ENCODE measurements around the gene TUT4. TPM values are rescaled to one million over a fixed set of nuclear protein-coding genes. Genes with fewer than 3 reads are reported as not detected.

The TUT4 gene, protein sequence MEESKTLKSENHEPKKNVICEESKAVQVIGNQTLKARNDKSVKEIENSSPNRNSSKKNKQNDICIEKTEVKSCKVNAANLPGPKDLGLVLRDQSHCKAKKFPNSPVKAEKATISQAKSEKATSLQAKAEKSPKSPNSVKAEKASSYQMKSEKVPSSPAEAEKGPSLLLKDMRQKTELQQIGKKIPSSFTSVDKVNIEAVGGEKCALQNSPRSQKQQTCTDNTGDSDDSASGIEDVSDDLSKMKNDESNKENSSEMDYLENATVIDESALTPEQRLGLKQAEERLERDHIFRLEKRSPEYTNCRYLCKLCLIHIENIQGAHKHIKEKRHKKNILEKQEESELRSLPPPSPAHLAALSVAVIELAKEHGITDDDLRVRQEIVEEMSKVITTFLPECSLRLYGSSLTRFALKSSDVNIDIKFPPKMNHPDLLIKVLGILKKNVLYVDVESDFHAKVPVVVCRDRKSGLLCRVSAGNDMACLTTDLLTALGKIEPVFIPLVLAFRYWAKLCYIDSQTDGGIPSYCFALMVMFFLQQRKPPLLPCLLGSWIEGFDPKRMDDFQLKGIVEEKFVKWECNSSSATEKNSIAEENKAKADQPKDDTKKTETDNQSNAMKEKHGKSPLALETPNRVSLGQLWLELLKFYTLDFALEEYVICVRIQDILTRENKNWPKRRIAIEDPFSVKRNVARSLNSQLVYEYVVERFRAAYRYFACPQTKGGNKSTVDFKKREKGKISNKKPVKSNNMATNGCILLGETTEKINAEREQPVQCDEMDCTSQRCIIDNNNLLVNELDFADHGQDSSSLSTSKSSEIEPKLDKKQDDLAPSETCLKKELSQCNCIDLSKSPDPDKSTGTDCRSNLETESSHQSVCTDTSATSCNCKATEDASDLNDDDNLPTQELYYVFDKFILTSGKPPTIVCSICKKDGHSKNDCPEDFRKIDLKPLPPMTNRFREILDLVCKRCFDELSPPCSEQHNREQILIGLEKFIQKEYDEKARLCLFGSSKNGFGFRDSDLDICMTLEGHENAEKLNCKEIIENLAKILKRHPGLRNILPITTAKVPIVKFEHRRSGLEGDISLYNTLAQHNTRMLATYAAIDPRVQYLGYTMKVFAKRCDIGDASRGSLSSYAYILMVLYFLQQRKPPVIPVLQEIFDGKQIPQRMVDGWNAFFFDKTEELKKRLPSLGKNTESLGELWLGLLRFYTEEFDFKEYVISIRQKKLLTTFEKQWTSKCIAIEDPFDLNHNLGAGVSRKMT (N-terminal part only)
- total RNA-seq (2022; extraction: Qiagen RNA extraction; ENCODE audit: low read depth): 20.5 to 25.5 TPM (median 23.3 TPM) in 5 replicates

GRCh38 chr1:52552505-52553361 lies at the start of gene TUT4:
TSS of gene TUT4 (minus strand) at chr1:52553092. CDS start at chr1:52526280, 26,812 bp downstream.

GRCh38 chr1:52601991-52602855 lies 49.3 kb upstream of the TUT4 start, which contains the start of gene GPX7:
TSS of gene GPX7 (plus strand) at chr1:52602371. CDS start at chr1:52602410, 39 bp downstream.

DNA sequence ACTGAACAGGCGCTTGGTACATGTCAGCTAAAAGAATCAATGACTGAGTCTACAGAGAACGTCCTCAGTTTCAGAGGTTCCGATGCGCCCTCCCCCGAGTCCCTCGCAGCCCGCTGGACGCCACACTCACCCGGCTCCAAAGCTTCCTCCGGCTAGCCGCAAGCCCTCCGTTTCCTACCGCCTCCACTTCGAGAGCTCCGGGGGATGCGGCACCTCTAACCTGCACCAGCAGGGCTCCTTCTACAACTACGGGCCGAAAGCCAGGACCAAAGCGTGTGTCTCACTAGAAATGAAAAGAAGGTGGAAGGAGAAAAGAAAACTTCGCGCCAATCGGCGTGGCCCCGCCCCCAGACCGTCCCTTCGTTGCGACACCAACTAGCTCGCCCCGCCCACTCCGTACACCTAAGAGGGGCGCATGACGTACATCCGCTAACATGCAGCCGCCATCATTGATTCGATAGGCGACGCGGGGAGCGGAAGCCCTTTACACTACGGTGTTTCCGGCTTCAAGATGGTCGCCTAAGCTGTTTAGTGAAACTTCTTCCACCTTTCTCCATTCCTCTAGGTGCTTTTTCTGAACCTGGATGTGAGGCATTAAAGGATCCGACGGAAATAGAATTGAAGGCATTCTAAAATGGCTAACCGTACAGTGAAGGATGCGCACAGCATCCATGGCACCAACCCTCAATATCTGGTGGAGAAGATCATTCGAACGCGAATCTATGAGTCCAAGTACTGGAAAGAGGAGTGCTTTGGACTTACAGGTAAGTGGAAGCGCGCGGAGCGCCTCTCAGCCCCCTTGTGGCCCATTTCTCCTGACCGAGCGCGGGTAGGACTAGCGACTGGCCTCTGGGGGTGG lies 148.5 kb downstream of the TUT4 start, which contains the start of the genes ORC1 and PRPF38A:
Gene ORC1 (minus strand): TSS at position 308 of the 859 bp plus-strand sequence. CDS start 2,200 bp downstream, outside the sequence.
Gene PRPF38A (plus strand): TSS at position 487 of the 859 bp plus-strand sequence. CDS start 148 bp downstream, at position 635.

Other genes with a start within 250 kb of the TUT4 start
- gene CC2D1B, start 186.9 kb downstream of the TUT4 start, total RNA-seq (2022; extraction: Qiagen RNA extraction; ENCODE audit: low read depth): 11.2 to 22.3 TPM (median 18.3 TPM) in 5 replicates
- gene ORC1, start 148.7 kb downstream of the TUT4 start, total RNA-seq (2022; extraction: Qiagen RNA extraction; ENCODE audit: low read depth): 18.3 to 20.6 TPM (median 19.3 TPM) in 5 replicates
- gene PRPF38A, start 148.5 kb downstream of the TUT4 start, total RNA-seq (2022; extraction: Qiagen RNA extraction; ENCODE audit: low read depth): 19.2 to 21.9 TPM (median 20.8 TPM) in 5 replicates
- not detected in 5 replicates for gene GPX7, start 49.3 kb upstream of the TUT4 start, total RNA-seq (2022; extraction: Qiagen RNA extraction; ENCODE audit: low read depth)
- gene SHISAL2A, start 80.1 kb upstream of the TUT4 start, total RNA-seq (2022; extraction: Qiagen RNA extraction; ENCODE audit: low read depth): 0.21 to 0.28 TPM (median 0.27 TPM) in 4 of 5 replicates, not detected in the other
- gene COA7, start 145.3 kb upstream of the TUT4 start, total RNA-seq (2022; extraction: Qiagen RNA extraction; ENCODE audit: low read depth): 17.4 to 23.8 TPM (median 21.7 TPM) in 5 replicates
- 2.0 to 6.1 TPM (median 5.1 TPM) in 5 replicates for gene ZYG11B, start 173.4 kb upstream of the TUT4 start, total RNA-seq (2022; extraction: Qiagen RNA extraction; ENCODE audit: low read depth)